Measurements from ENCODE around the gene FRMD3. TPM values are rescaled to one million over a fixed set of nuclear protein-coding genes. Genes with fewer than 3 reads are reported as not detected.

The FRMD3 gene
- total and polyA plus RNA-seq, 10 donors = 0.82 to 45.8 (median 18.9) TPM

GRCh38 chr9:83209188-83209731 is 328.9 kb downstream of the FRMD3 start:
- no peak for DNase-seq
- 85 to 90% (median 86%) methylated on average over 3 of the region's 3 CpGs for WGBS, 5 donors
- intact Hi-C loops (cut with DNase I; ENCODE audit: low total_unique reads) = no loop called here
- Histone ChIP-seq H3K9me3 (no peaks in the 10 kb centered on the region), H3K4me3 (no peak overlapping the region), H3K27me3 (replicated peaks in 1 of 7) (peaks cover 0 to 3% (median 0%) of the 10 kb centered on the region in 7 donors), H3K27ac (peak overlapping the region in 5 of 8 donors; percentile 16 to 69 (median 59)), H3K36me3 (no peaks in the 10 kb centered on the region), H3K4me1 (peaks cover 0 to 15% (median 6%) of the 10 kb centered on the region in 6 donors)
- TF ChIP-seq POLR2AphosphoS5 (IDR thresholded peaks at IDR 0.05) = no peak
- no peak for TF ChIP-seq CTCF (IDR thresholded peaks at IDR 0.05 in 8 of 11, conservative IDR thresholded peaks at IDR 0.05 in 3 of 11)
- no peak for TF ChIP-seq POLR2A (IDR thresholded peaks at IDR 0.05)

DNA sequence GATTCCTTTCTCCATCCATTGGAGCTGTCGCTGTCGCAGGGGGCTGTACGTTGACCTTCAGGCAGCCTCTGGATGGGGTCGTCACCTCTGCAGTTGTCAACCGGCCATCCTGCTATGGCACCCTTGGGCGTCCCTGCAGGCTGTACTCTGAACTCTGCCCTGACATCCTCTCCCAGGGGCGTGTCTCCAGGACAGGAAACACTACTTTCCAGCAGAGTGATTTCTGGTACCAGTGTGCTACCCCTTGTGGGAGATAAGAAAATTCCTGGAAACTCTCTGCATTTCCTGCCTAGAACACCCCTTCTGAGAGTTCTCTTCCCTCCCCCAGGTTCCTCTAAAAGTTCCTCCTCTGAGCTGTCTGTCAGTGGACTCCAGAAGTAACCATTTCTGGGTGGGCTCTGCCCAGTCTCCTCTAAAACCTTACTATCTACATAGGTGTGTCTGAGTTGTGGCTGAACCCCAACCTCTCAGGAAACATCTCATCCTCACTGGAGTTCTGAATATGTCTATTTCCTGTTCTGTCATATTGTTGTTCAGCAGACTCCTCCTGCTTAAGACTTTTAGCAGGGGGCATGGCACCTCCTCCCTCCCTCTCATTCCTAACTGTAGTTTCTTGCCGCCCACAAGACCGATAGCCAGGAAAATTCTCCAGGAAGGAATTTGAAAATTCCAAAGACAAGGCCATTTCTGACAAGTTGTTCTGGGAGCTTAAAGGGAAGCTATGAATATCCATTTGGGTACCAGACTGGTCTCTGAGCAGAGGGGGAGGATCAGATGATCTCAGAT is 329.9 kb downstream of the FRMD3 start:
- peak; percentile 77 for DNase-seq
- Histone ChIP-seq H3K4me3 (no peak overlapping the region), H3K27ac (peak overlapping the region in 6 of 8 donors; percentile 16 to 69 (median 50)), H3K27me3 (replicated peaks in 1 of 7) (peaks cover 0 to 3% (median 0%) of the 10 kb centered on the region in 7 donors), H3K4me1 (peaks cover 0 to 15% (median 6%) of the 10 kb centered on the region in 6 donors), H3K36me3 (no peaks in the 10 kb centered on the region), H3K9me3 (no peaks in the 10 kb centered on the region)
- intact Hi-C loops (cut with DNase I; ENCODE audit: low total_unique reads) = no loop called here
- WGBS, 5 donors = 47 to 62% (median 58%) methylated on average over 9 of the region's 9 CpGs
- TF ChIP-seq POLR2AphosphoS5 (IDR thresholded peaks at IDR 0.05) = peak; percentile 60 to 65 (median 63)
- no peak for TF ChIP-seq CTCF (IDR thresholded peaks at IDR 0.05 in 8 of 11, conservative IDR thresholded peaks at IDR 0.05 in 3 of 11)
- no peak for TF ChIP-seq POLR2A (IDR thresholded peaks at IDR 0.05)

- no peak for DNase-seq
- no peaks in the 10 kb centered on the region for H3K9me3 ChIP-seq
- H3K27ac ChIP-seq = no peak overlapping the region
- no peak overlapping the region for H3K4me3 ChIP-seq
- 47 to 89% (median 78%) methylated on average over 1 of the region's 1 CpG for WGBS, 5 donors
- peaks cover 0 to 15% (median 6%) of the 10 kb centered on the region in 6 donors for H3K4me1 ChIP-seq
- intact Hi-C loops (cut with DNase I; ENCODE audit: low total_unique reads) = no loop called here
- H3K36me3 ChIP-seq = no peaks in the 10 kb centered on the region
- H3K27me3 ChIP-seq (replicated peaks in 1 of 7) = peaks cover 0 to 6% (median 0%) of the 10 kb centered on the region in 7 donors
- TF ChIP-seq POLR2AphosphoS5 (IDR thresholded peaks at IDR 0.05) (no peak), CTCF (IDR thresholded peaks at IDR 0.05 in 8 of 11, conservative IDR thresholded peaks at IDR 0.05 in 3 of 11) (no peak), POLR2A (IDR thresholded peaks at IDR 0.05) (no peak)
Observed at GRCh38 chr9:83204047-83204446, 334.2 kb downstream of the FRMD3 start.

DNA sequence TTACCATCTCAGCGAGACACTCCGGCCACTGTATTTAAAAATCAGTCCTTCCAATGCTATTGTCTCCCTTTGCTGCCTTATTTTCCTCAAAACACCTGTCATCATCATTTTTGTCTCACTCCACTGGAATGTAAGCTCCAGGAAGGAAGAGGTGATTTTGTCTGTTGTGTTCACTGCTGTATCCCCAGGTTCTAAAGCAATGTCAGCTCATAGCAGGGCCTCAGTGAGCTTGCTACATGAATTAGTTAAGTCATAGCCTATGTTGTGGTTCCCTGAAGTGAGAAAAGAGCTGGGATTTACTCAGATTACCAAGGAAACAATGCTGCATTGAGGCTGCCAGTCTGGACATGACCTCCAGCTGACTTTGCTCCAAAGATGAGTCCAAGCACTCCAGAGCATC is 337.7 kb downstream of the FRMD3 start:
- Histone ChIP-seq H3K36me3 (no peaks in the 10 kb centered on the region), H3K27me3 (replicated peaks in 1 of 7) (peaks cover 0 to 8% (median 0%) of the 10 kb centered on the region in 7 donors), H3K4me1 (peaks cover 0 to 12% (median 1%) of the 10 kb centered on the region in 6 donors), H3K4me3 (no peak overlapping the region), H3K27ac (no peak overlapping the region), H3K9me3 (no peaks in the 10 kb centered on the region)
- WGBS, 5 donors = 92 to 98% (median 94%) methylated on average over 2 of the region's 2 CpGs
- DNase-seq = no peak
- intact Hi-C loops (cut with DNase I; ENCODE audit: low total_unique reads) = no loop called here
- no peak for TF ChIP-seq CTCF (IDR thresholded peaks at IDR 0.05 in 8 of 11, conservative IDR thresholded peaks at IDR 0.05 in 3 of 11)
- no peak for TF ChIP-seq POLR2A (IDR thresholded peaks at IDR 0.05)
- no peak for TF ChIP-seq POLR2AphosphoS5 (IDR thresholded peaks at IDR 0.05)
